ENCODE data around the gene ATP13A5.

DNA sequence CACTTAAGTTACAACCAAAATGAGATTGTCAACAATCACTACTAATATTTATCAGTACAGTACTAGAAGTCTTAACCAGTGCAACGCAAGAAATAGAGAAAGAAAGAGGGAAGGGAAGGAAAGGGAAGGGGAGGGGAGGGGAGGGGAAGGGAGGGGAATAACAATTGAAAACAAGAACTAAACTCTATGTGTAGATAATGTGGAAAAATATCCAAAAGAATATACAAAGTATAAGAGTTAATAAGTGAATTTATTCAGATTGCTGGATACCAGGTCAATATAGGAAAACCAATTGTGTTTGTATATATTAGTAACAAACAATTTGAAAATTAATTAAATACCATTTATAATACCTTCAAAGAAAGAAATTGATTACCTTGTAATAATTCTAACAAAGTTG lies 10.7 kb downstream of the ATP13A5 start:
- TF ChIP-seq, protein P1, sequence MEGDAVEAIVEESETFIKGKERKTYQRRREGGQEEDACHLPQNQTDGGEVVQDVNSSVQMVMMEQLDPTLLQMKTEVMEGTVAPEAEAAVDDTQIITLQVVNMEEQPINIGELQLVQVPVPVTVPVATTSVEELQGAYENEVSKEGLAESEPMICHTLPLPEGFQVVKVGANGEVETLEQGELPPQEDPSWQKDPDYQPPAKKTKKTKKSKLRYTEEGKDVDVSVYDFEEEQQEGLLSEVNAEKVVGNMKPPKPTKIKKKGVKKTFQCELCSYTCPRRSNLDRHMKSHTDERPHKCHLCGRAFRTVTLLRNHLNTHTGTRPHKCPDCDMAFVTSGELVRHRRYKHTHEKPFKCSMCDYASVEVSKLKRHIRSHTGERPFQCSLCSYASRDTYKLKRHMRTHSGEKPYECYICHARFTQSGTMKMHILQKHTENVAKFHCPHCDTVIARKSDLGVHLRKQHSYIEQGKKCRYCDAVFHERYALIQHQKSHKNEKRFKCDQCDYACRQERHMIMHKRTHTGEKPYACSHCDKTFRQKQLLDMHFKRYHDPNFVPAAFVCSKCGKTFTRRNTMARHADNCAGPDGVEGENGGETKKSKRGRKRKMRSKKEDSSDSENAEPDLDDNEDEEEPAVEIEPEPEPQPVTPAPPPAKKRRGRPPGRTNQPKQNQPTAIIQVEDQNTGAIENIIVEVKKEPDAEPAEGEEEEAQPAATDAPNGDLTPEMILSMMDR (conservative IDR thresholded peaks at IDR 0.05; ENCODE audit: low read length), result no peak
- no peak for TF ChIP-seq EZH2phosphoT487 (IDR thresholded peaks at IDR 0.05; ENCODE audit: borderline replicate concordance, low read depth, low read length)
